HG03175 (cell line): ENCODE measurements around the gene RMND1.
"Not testable (repeated sequence)": the region's sequence is repeated elsewhere in the genome, so short reads cannot be mapped to it uniquely, and the experiment has no call there.

ENCODE experiments used
- ATAC-seq: cut with Tn5 transposase; IDR thresholded peaks from one replicate; pipeline ENCODE4 v1.9.1; 2021; ENCODE audit warnings: mild to moderate bottlenecking, moderate library complexity; ENCODE audit not compliant: unreplicated experiment

Gene RMND1

DNA sequence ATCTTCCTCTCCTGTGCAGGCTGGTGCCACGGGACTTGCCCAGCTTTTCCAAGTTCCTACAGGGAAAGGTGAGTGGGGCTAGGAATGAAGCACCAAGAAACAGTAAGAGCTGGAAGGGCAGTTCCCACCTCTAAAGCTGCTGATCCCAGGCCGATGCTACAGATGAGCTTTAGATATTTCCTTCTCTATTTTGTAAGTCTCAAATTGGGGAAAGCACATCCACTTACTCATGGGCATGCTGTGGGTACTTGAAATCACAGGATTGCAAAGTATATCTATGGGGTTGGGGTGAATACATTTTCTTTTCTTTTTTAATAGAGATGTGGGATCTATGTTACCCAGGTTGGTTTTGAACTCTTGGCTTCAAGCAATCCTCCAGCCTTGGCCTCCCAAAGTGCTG lies 63.7 kb downstream of the RMND1 start:
- no peak for ATAC-seq

- ATAC-seq, result no peak
Observed at GRCh38 chr6:151387175-151387970, 64.6 kb downstream of the RMND1 start.

DNA sequence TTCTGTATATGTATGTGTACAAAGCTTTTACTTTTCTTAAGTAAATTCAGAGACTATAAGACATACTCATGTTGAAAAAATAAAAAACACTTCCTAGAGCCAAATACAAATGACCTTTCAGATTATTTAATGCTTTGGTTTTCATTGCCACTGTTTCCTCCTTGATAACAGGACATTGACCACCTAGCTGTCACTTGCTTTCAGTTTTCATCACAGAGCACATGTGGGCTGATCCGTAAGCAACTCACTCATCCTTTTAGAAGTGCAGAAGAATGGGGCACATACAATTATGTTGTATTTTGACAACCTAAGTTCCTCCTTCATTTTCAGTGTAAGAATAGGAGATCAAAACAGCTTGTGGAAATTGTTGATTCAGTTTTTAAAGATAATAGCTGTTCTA lies 66.7 kb downstream of the RMND1 start:
- ATAC-seq, result no peak

DNA sequence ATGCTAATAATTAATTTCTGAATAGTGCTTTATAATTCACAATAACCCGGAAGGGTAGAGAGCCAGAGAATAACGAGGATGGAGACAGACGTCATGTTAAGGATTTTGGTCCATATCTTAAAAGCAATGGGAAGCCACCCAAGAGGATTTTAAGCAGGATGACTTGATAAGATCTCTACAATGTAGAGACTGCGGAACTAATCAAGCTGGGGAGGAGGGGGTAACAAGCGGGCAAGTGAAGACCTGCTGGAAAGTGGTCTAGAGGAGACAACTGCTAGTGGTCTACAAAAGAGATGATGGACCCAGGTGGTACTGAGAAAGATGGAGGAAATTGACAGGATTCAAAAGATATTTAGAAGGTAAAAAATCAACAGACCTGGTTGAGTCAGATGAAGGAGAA lies 67.8 kb downstream of the RMND1 start:
- no peak for ATAC-seq

DNA sequence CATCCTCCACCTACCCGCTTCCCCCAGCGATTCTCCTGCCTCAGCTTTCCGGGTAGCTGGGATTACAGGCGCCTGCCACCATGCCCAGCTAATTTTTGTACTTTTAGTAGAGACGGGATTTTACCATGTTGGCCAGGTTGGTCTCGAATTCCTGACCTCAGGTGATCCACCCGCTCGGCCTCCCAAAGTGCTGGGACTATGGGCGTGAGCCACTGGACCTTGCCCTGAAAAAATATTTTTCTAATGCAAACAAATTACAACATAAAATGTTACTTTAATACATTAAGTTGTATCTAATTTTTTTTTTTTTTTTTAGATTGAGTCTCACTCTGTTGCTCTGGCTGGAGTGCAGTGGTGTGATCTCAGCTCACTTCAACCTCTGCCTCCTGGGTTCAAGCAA lies 69.3 kb downstream of the RMND1 start:
- ATAC-seq, result not testable (repeated sequence)

GRCh38 chr6:151381722-151382121 lies 70.2 kb downstream of the RMND1 start:
- no peak for ATAC-seq

DNA sequence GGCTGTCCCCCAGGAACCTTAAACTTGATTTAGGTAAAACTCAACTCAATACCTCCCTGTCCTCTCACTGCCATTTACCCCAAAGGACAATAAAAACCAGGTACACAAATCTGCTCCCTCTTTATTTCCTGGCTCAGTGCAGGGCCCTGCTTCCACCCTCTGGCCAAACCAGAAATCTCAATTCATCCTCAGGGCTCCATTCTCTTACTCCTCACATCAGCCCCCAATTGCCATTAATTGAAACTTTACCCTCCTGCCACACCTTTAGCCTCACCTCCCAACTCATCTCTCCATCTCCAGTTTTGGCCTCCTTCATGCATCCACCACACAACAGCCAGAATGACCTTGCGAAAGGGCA lies 71.1 kb downstream of the RMND1 start:
- no peak for ATAC-seq

- peak; percentile 70 for ATAC-seq
Observed at GRCh38 chr6:151379933-151380847, 71.7 kb downstream of the RMND1 start.

DNA sequence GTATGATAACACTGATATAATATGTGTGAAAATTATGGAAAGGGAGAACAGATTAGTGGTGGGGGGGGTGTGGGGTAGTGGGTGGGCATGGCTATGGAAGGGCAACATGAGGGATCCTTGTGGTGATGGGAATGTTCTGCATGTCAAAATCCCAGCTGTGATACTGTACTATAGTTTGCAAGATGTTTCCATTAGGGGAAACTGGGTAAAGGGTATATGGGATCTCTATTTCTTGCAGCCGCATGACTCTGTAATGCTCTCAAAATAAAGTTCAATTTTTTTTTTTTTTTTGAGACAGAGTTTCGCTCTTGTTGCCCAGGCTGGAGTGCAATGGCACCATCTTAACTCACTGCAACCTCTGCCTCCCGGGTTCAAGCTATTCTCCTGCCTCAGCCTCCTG lies 74.8 kb downstream of the RMND1 start:
- ATAC-seq, result no peak

- peak; percentile 39 for ATAC-seq
Observed at GRCh38 chr6:151376440-151376839, 75.5 kb downstream of the RMND1 start.

GRCh38 chr6:151375833-151376232 lies 76.1 kb downstream of the RMND1 start:
- no peak for ATAC-seq

- no peak for ATAC-seq
Observed at GRCh38 chr6:151374036-151374683, 77.8 kb downstream of the RMND1 start.

DNA sequence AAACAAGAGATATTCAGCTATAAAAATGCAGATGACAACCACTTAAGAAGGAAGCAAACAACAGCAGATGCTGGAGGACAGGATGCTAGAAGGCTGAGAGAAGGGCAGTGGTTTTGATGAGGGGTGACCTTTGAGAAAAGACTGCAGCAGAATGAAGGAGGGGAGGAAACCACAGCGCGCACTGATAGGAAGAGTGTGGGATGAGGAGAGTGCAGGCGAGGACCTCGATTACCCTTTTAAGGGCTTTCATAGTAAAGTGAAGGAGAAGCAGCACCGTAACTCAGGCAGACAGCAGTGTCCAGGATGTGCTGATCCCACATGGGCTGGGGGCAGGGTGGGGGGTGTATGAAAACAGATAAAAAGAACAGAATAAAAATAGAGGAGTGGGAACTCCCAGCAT lies 79.8 kb downstream of the RMND1 start:
- ATAC-seq, result no peak

DNA sequence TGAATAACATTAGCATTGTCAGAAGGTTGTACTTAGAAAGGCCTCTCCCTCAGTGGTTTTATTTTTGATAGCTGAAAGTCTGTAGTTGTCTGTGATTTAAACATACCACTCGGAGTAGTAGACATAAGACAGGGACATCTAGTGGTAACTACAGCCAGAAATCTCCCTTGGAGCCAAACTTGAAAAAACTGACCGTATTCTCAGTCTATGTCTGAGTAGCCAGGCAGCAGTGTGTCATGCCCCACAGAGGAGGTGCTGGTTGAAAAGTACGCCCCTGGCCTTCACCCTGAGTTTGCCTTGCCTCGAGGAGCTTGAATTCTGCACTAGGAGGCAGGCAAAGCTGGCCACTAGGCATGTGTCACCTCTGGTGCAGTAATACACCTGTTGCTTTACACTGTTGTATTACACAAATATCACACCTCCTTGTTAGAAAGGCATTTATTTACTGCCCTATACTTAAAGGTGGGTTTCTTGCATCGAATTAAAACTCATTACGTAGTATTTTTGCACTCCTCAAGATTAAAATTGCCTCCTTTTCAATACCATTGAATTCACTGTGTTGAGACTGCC lies 81.3 kb downstream of the RMND1 start:
- no peak for ATAC-seq

- no peak for ATAC-seq
Observed at GRCh38 chr6:151365233-151365632, 86.7 kb downstream of the RMND1 start.

GRCh38 chr6:151359486-151359885 lies 92.4 kb downstream of the RMND1 start:
- no peak for ATAC-seq

DNA sequence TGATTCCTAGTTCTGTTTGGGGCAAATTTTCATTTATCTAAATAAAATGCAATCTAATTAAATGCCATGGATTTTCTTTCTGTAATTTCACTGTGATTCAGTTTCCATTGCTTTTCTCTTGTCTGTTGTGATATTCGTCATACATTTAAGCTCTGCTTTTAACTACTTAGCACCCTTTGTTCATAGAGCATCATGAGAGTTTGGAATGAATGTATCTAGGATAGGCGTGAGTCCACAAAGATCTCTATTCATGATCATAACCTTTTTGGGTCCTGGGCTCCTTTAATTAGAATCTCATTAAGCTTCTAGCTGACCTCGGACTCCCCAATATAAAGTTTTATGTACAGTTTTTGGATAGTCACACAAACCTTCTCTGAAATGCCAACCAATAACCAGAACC lies 93.5 kb downstream of the RMND1 start:
- ATAC-seq, result no peak

GRCh38 chr6:151357758-151358436 lies 94.0 kb downstream of the RMND1 start:
- no peak for ATAC-seq

- ATAC-seq, result not testable (repeated sequence)
Observed at GRCh38 chr6:151356983-151357382, 94.9 kb downstream of the RMND1 start.
